MCF 10A (cell line): ENCODE results near the gene SNX1. TPM values are rescaled to one million over a fixed set of nuclear protein-coding genes. Genes with fewer than 3 reads are reported as not detected.
"Not testable (repeated sequence)": the region's sequence is repeated elsewhere in the genome, so short reads cannot be mapped to it uniquely, and the experiment has no call there.

ENCODE experiments used
- BruUV-seq: library from RNA; stranded (reverse); fragments of 400-500 nt; replicated peaks from 2 replicates; lab custom pipeline; 2021; lab: Mats Ljungman, UMichigan
- CTCF ChIA-PET: fragments of 300-600 bp; sonication (Branson Sonifier 250); formaldehyde crosslinking; extraction: SDS; loops from one replicate; lab custom pipeline; 2021; ENCODE audit warnings: antibody characterized with exemption, inconsistent platforms; lab: Yijun Ruan, JAX
- POLR2A ChIA-PET: fragments of 300-600, 350-650 bp; sonication (Branson Sonifier 250); formaldehyde crosslinking; extraction: SDS; loops from one replicate; lab custom pipeline; 2020; ENCODE audit warnings: antibody characterized with exemption, inconsistent platforms; lab: Yijun Ruan, JAX
- DNase-seq: peaks from one replicate; pipeline ENCODE4 v3.0.0-alpha.2; 2018; ENCODE audit not compliant: unreplicated experiment
- H3K27ac Mint-ChIP-seq: one replicate; pipeline ENCODE4 v1.8.0; 2022; ENCODE audit warnings: mild to moderate bottlenecking, low read depth, mixed read lengths; ENCODE audit not compliant: unreplicated experiment
- H3K27me3 Mint-ChIP-seq: one replicate; pipeline ENCODE4 v1.8.0; 2022; ENCODE audit warnings: mixed read lengths; ENCODE audit not compliant: insufficient read depth, unreplicated experiment
- H3K36me3 Mint-ChIP-seq: one replicate; pipeline ENCODE4 v1.8.0; 2022; ENCODE audit warnings: mild to moderate bottlenecking, moderate library complexity, mixed read lengths; ENCODE audit not compliant: insufficient read depth, unreplicated experiment
- H3K4me1 Mint-ChIP-seq: one replicate; pipeline ENCODE4 v1.8.0; 2022; ENCODE audit warnings: mixed read lengths; ENCODE audit not compliant: insufficient read depth, unreplicated experiment
- H3K4me3 Mint-ChIP-seq: one replicate; pipeline ENCODE4 v1.8.0; 2022; ENCODE audit warnings: mild to moderate bottlenecking, moderate library complexity, mixed read lengths; ENCODE audit not compliant: unreplicated experiment
- H3K9me3 Mint-ChIP-seq: one replicate; pipeline ENCODE4 v1.8.0; 2022; ENCODE audit warnings: mixed read lengths; ENCODE audit not compliant: unreplicated experiment
- CTCF ChIP-seq: fragments of 200-600 bp; IDR thresholded peaks from one replicate; pipeline ENCODE4 v1.8.0; 2022; ENCODE audit warnings: antibody characterized with exemption, mild to moderate bottlenecking; ENCODE audit not compliant: unreplicated experiment
- intact Hi-C: fragments of 100-400 bp; cut with micrococcal nuclease; formaldehyde crosslinking; loops from 2 replicates; pipeline ENCODE4 v1.14.1; 2022
- total RNA-seq: library from RNA; stranded (reverse); gene quantifications from 2 replicates; pipeline ENCODE4 v1.2.3, GENCODE V29; 2022

SNX1 gene
- total RNA-seq, 1 experiment from 2014 or later, result 70.2 TPM

GRCh38 chr15:64070965-64071851 lies 24.6 kb upstream of the SNX1 start:
- Mint-ChIP-seq H3K4me3 (no peak overlapping the region), H3K27ac (peak overlapping the region; percentile 31), H3K36me3 (peaks cover 35% of the 10 kb centered on the region), H3K9me3 (no peaks in the 10 kb centered on the region), H3K27me3 (no peaks in the 10 kb centered on the region), H3K4me1 (peaks cover 7% of the 10 kb centered on the region)
- POLR2A ChIA-PET, result interaction anchor here (0.5 to 4.0 kb wide), 13 partner anchors 12 to 1486 kb away, joined by 3 to 34 read pairs (median 4); partner anchors contain the start of genes CIAO2A and SNX1
- no TSS peak for BruUV-seq
- intact Hi-C loops, result no loop called here
- TF ChIP-seq CTCF, result no peak
- DNase-seq, result peak; percentile 76
- CTCF ChIA-PET, result interaction anchor here (0.7 to 9.8 kb wide), 14 partner anchors 22 to 462 kb away, joined by 3 to 164 read pairs (median 3); partner anchors contain the start of gene CIAO2A

GRCh38 chr15:64071931-64072765 lies 23.6 kb upstream of the SNX1 start:
- POLR2A ChIA-PET, result interaction anchor here (0.5 to 4.0 kb wide), 12 partner anchors 11 to 1485 kb away, joined by 3 to 34 read pairs (median 4); partner anchors contain the start of genes CIAO2A and SNX1
- H3K4me1 Mint-ChIP-seq, result peaks cover 7% of the 10 kb centered on the region
- H3K9me3 Mint-ChIP-seq, result no peaks in the 10 kb centered on the region
- no peak for TF ChIP-seq CTCF
- H3K27ac Mint-ChIP-seq, result peak overlapping the region; percentile 31
- peaks cover 44% of the 10 kb centered on the region for H3K36me3 Mint-ChIP-seq
- intact Hi-C loops, result no loop called here
- no peaks in the 10 kb centered on the region for H3K27me3 Mint-ChIP-seq
- no peak overlapping the region for H3K4me3 Mint-ChIP-seq
- DNase-seq, result no peak
- CTCF ChIA-PET, result interaction anchor here (0.7 to 1.8 kb wide), 9 partner anchors 21 to 441 kb away, joined by 3 to 7 read pairs (median 3); partner anchors contain the start of gene CIAO2A
- BruUV-seq, result no TSS peak

DNA sequence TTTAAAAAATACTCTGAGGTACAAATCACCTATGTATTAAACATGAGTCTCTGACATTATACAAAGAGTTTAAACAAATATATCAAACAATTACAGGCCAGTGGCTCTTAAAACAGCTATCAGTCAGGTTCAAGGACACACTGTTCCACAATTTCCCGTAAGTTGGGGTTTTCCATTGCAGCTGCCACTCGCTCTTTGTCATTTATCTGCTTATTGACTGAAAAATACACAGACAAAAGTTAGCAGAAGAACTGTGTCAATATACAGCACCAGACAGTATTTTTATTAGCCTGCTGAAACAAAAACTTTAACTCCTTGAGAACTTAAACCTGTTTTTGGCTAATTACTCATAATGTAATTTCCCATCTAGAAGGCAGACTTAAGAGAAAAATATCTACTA lies 23.0 kb upstream of the SNX1 start:
- no peak for DNase-seq
- Mint-ChIP-seq H3K4me1 (peaks cover 7% of the 10 kb centered on the region), H3K27me3 (no peaks in the 10 kb centered on the region), H3K9me3 (no peaks in the 10 kb centered on the region), H3K4me3 (no peak overlapping the region), H3K27ac (peak overlapping the region; percentile 31), H3K36me3 (peaks cover 49% of the 10 kb centered on the region)
- ChIA-PET POLR2A (interaction anchor here (0.6 to 4.0 kb wide), 3 partner anchors 20 to 577 kb away, joined by 3 to 34 read pairs (median 5); partner anchors contain the start of genes CIAO2A and SNX1), CTCF (interaction anchor here (1.3 to 1.8 kb wide), 3 partner anchors 127 to 321 kb away, joined by 3 to 7 read pairs (median 6); no protein-coding TSS in a partner anchor)
- intact Hi-C loops, result no loop called here
- BruUV-seq, result no TSS peak
- TF ChIP-seq CTCF, result no peak

DNA sequence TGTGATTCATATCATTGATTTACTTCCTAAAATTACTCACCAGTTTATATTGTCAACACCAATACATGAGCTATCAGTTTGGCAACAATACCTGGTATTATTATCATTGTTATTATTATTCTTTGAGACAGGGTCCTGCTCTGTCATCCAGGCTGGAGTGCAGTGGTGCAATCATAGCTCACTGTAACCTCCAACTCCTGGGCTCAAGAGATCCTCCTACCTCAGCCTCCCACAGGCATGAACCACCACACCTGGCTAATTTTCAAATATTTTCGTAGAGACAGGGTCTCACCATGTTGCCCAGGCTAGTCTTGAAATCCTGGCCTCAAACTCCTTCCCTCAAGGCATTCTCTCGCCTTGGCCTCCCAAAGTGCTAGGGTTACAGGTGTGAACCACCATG lies 22.3 kb upstream of the SNX1 start:
- H3K4me3 Mint-ChIP-seq, intact Hi-C loops, H3K4me1 Mint-ChIP-seq, BruUV-seq, DNase-seq, H3K9me3 Mint-ChIP-seq, H3K27me3 Mint-ChIP-seq, H3K27ac Mint-ChIP-seq: not testable (repeated sequence)
- peaks cover 49% of the 10 kb centered on the region for H3K36me3 Mint-ChIP-seq
- POLR2A ChIA-PET, result interaction anchor here (4.0 kb wide), 1 partner anchor 20 kb away, joined by 34 read pairs; the partner anchor contains the start of gene CIAO2A
- CTCF ChIA-PET, result interaction anchor here (0.5 kb wide), 1 partner anchor 80 kb away, joined by 3 read pairs; no protein-coding TSS in a partner anchor
